Lower leg skin (tissue), 3 donors: ENCODE data around the gene SHISA6.

ENCODE experiments used
- CTCF ChIP-seq, 3 donors: fragments of 450-650 bp; IDR thresholded peaks; one replicate each; pipeline ENCODE4 v1.5.1; 2016; ENCODE audit warnings: antibody characterized with exemption in 3 of 3, mild to moderate bottlenecking in 3 of 3, moderate library complexity in 2 of 3
- POLR2A ChIP-seq, 2 donors: fragments of 450-650 bp; IDR thresholded peaks; one replicate each; pipeline ENCODE4 v1.6.1; 2016 to 2017; ENCODE audit warnings: antibody characterized with exemption in 2 of 2, mild to moderate bottlenecking in 1 of 2, moderate library complexity in 1 of 2

GRCh38 chr17:11309033-11309432 is 68.0 kb downstream of the SHISA6 start:
- TF ChIP-seq CTCF (IDR thresholded peaks at IDR 0.05) (no peak), POLR2A (IDR thresholded peaks at IDR 0.05) (no peak)
